Thoracic aorta (tissue), 2 donors: Measurements from ENCODE around the gene ATP6AP2. TPM values are rescaled to one million over a fixed set of nuclear protein-coding genes. Genes with fewer than 3 reads are reported as not detected.
"Not testable (repeated sequence)": the region's sequence is repeated elsewhere in the genome, so short reads cannot be mapped to it uniquely, and the experiment has no call there.

Source experiments
- ATAC-seq: fragments of 150-250 bp; one replicate; pipeline ENCODE4 v1.8.0; 2017; ENCODE audit warnings: low read depth; ENCODE audit not compliant: insufficient number of reproducible peaks, low FRiP score
- DNase-seq: peaks from one replicate; pipeline ENCODE4 v3.0.0-alpha.2; 2020; ENCODE audit warnings: low spot score
- H3K27ac ChIP-seq, 2 donors: fragments of 200-600 bp; sonication (generic); 1 replicate in 1 of 2; 2 replicates in 1 of 2; pipeline ENCODE4 v1.5.1; 2016; ENCODE audit warnings: mild to moderate bottlenecking in 2 of 2, moderate library complexity in 2 of 2
- H3K27me3 ChIP-seq: fragments of 200-600 bp; sonication (generic); replicated peaks from 2 replicates; pipeline ENCODE4 v1.6.0; 2016; ENCODE audit warnings: mild to moderate bottlenecking; ENCODE audit not compliant: insufficient read depth
- H3K36me3 ChIP-seq: fragments of 200-600 bp; sonication (generic); one replicate; pipeline ENCODE4 v1.5.1; 2016
- H3K4me1 ChIP-seq, 2 donors: fragments of 200-600 bp; sonication (generic); 1 replicate in 1 of 2; 2 replicates in 1 of 2; pipeline versions ENCODE4 v1.5.1 to v1.6.0; 2016; ENCODE audit warnings: low read depth in 2 of 2, mild to moderate bottlenecking in 1 of 2; ENCODE audit not compliant: control insufficient read depth in 1 of 2
- H3K4me3 ChIP-seq: fragments of 200-600 bp; sonication (generic); 2 replicates; pipeline ENCODE4 v1.5.1; 2016; ENCODE audit warnings: mild to moderate bottlenecking
- H3K9me3 ChIP-seq: fragments of 200-600 bp; sonication (generic); 2 replicates; pipeline ENCODE4 v1.5.1; 2016
- CTCF ChIP-seq: fragments of 200-600 bp; sonication (generic); IDR thresholded peaks from one replicate; pipeline ENCODE4 v1.5.1; 2019; ENCODE audit warnings: antibody characterized with exemption
- total RNA-seq, 2 donors: library from RNA; depleted of rRNA; stranded (reverse); fragments of >200 nt; gene quantifications; one replicate each; pipeline versions ENCODE4 v1.1.0 to v1.2.3, GENCODE V29; 2016

Gene ATP6AP2
- total RNA-seq, 2 donors from 2014 or later, result 126 to 176 TPM

- Histone ChIP-seq H3K4me3 (no peak overlapping the region), H3K9me3 (no peaks in the 10 kb centered on the region), H3K27me3 (no peaks in the 10 kb centered on the region), H3K4me1 (peaks cover 7 to 11% of the 10 kb centered on the region in 2 donors), H3K36me3 (no peaks in the 10 kb centered on the region), H3K27ac (no peak overlapping the region)
- ATAC-seq, result no peak
- no peak for TF ChIP-seq CTCF
- no peak for DNase-seq
These were observed 2.0 kb downstream of the ATP6AP2 start for GRCh38 chrX:40582811-40583210.

GRCh38 chrX:40587623-40588022, 6.9 kb downstream of the ATP6AP2 start:
- not testable (repeated sequence) for H3K36me3 ChIP-seq, H3K27me3 ChIP-seq, H3K4me1 ChIP-seq, H3K9me3 ChIP-seq, DNase-seq, ATAC-seq, H3K27ac ChIP-seq, H3K4me3 ChIP-seq

GRCh38 chrX:40589616-40590321, 9.0 kb downstream of the ATP6AP2 start:
- not testable (repeated sequence) for ATAC-seq, DNase-seq, H3K4me3 ChIP-seq, H3K36me3 ChIP-seq, H3K9me3 ChIP-seq, H3K27me3 ChIP-seq, H3K27ac ChIP-seq, H3K4me1 ChIP-seq

GRCh38 chrX:40603446-40603845, 22.7 kb downstream of the ATP6AP2 start:
- H3K27ac ChIP-seq, result no peak overlapping the region
- DNase-seq, result no peak
- ATAC-seq, result no peak
- H3K4me1 ChIP-seq, result no peaks in the 10 kb centered on the region
- no peaks in the 10 kb centered on the region for H3K9me3 ChIP-seq
- no peak overlapping the region for H3K4me3 ChIP-seq
- no peaks in the 10 kb centered on the region for H3K36me3 ChIP-seq
- H3K27me3 ChIP-seq, result no peaks in the 10 kb centered on the region
- no peak for TF ChIP-seq CTCF

- no peaks in the 10 kb centered on the region for H3K9me3 ChIP-seq
- no peaks in the 10 kb centered on the region for H3K27me3 ChIP-seq
- no peak for ATAC-seq
- no peak for DNase-seq
- TF ChIP-seq CTCF, result no peak
- H3K4me1 ChIP-seq, result no peaks in the 10 kb centered on the region
- no peak overlapping the region for H3K27ac ChIP-seq
- no peaks in the 10 kb centered on the region for H3K36me3 ChIP-seq
- no peak overlapping the region for H3K4me3 ChIP-seq
These were observed 26.6 kb downstream of the ATP6AP2 start for GRCh38 chrX:40607381-40607780.

GRCh38 chrX:40612511-40612910, 31.7 kb downstream of the ATP6AP2 start:
- H3K4me3 ChIP-seq, result no peak overlapping the region
- no peaks in the 10 kb centered on the region for H3K9me3 ChIP-seq
- no peak for DNase-seq
- no peak for TF ChIP-seq CTCF
- no peak for ATAC-seq
- no peak overlapping the region for H3K27ac ChIP-seq
- no peaks in the 10 kb centered on the region for H3K36me3 ChIP-seq
- H3K4me1 ChIP-seq, result no peaks in the 10 kb centered on the region
- H3K27me3 ChIP-seq, result no peaks in the 10 kb centered on the region
